ENCODE measurements around the gene CPPED1. TPM values are rescaled to one million over a fixed set of nuclear protein-coding genes. Genes with fewer than 3 reads are reported as not detected.
A peak's percentile ranks its signal among the peaks of the same experiment; 100 is the strongest.

Gene CPPED1
- total RNA-seq, 1 experiment from 2014 or later: 7.9 TPM

GRCh38 chr16:12708266-12708665 lies 95.4 kb downstream of the CPPED1 start:
- H3K27ac ChIP-seq (ENCODE audit: insufficient read length, low read depth, low read length): no peak overlapping the region
- H3K4me3 Mint-ChIP-seq: no peak overlapping the region

More at GRCh38 chr16:12708266-12708665, 95.4 kb downstream of the CPPED1 start:
- no peaks in the 10 kb centered on the region for H4K20me1 ChIP-seq (ENCODE audit: control insufficient read depth, insufficient read depth, insufficient read length)
- no peak for TF ChIP-seq CTCF (conservative IDR thresholded peaks at IDR 0.05)
- H2BK120ac ChIP-seq (ENCODE audit: low read depth, low read length, poor library complexity, severe bottlenecking): no peak overlapping the region
- H3K27ac Mint-ChIP-seq: peak overlapping the region in 1 of 3 experiments; percentile 19; a peak in 1 of 7 replicates
- H3K9me3 ChIP-seq (ENCODE audit: control insufficient read depth, low read depth, low read length): no peaks in the 10 kb centered on the region
- H3K79me1 ChIP-seq (ENCODE audit: insufficient read depth, low read depth, low read length, poor library complexity, severe bottlenecking): no peaks in the 10 kb centered on the region
- no peak overlapping the region for H2BK12ac ChIP-seq (ENCODE audit: insufficient read length, low read depth, low read length)
- no peaks in the 10 kb centered on the region for H3K27me3 ChIP-seq (ENCODE audit: insufficient read depth, low read length)
- no peak for DNase-seq
- no peak overlapping the region for H3K4ac ChIP-seq (ENCODE audit: low read depth, low read length)
- no peak overlapping the region for H4K5ac ChIP-seq (ENCODE audit: insufficient read length, low read depth, low read length)
- no peak overlapping the region for H2AFZ ChIP-seq (ENCODE audit: low read length)
- peaks cover 9% of the 10 kb centered on the region in 2 experiments for H3K4me1 Mint-ChIP-seq
- H2BK15ac ChIP-seq (ENCODE audit: low read depth, low read length): no peak overlapping the region
- no peak overlapping the region for H3K56ac ChIP-seq (ENCODE audit: insufficient read length, low read depth, low read length)
- H3T11ph ChIP-seq (ENCODE audit: low read length): no peak overlapping the region
- no peak overlapping the region for H2BK5ac ChIP-seq (ENCODE audit: insufficient read length, low read length)
- H2AK5ac ChIP-seq (ENCODE audit: insufficient read length, low read length): no peak overlapping the region
- H3K4me2 ChIP-seq (ENCODE audit: insufficient read depth, insufficient read length, low read length): no peak overlapping the region
- H3K27me3 Mint-ChIP-seq (ENCODE audit: low read depth): no peaks in the 10 kb centered on the region
- no peaks in the 10 kb centered on the region for H3K23me2 ChIP-seq (ENCODE audit: insufficient read length, low read depth, low read length, poor library complexity, severe bottlenecking)
- WGBS (ENCODE audit: extremely low coverage, insufficient read length, low lambda C conversion rate): no CpG with 5 or more reads among the region's 3 CpGs
- H3K36me3 Mint-ChIP-seq (ENCODE audit: insufficient read depth in 1 of 3, low read depth in 3 of 3): peaks cover 0 to 3% (median 0%) of the 10 kb centered on the region in 3 experiments; a peak in 1 of 7 replicates
- H3K9ac ChIP-seq (ENCODE audit: extremely low read depth, insufficient read length, low read length): no peak overlapping the region
- H3K18ac ChIP-seq (ENCODE audit: insufficient read length, low read depth, low read length): no peak overlapping the region
- no peak overlapping the region for H3K14ac ChIP-seq (ENCODE audit: insufficient read depth, low read length)
- H3K23ac ChIP-seq (ENCODE audit: insufficient read length, low read depth, low read length): no peak overlapping the region
- H3K4me1 ChIP-seq (ENCODE audit: insufficient read depth, low read length): no peaks in the 10 kb centered on the region
- H2BK20ac ChIP-seq (ENCODE audit: low read depth, low read length, poor library complexity, severe bottlenecking): no peak overlapping the region
- H4K8ac ChIP-seq (replicated peaks; ENCODE audit: insufficient read length, low read depth, low read length): no peak overlapping the region
- H3K9me3 Mint-ChIP-seq: peaks cover 0 to 4% of the 10 kb centered on the region in 2 experiments; a peak in 1 of 5 replicates
- H3K79me2 ChIP-seq (ENCODE audit: insufficient read depth, low read length): no peaks in the 10 kb centered on the region
- no peak overlapping the region for H4K91ac ChIP-seq (ENCODE audit: insufficient read length, low read depth, low read length)
